Nucleus accumbens (tissue), 56 donors: Measurements from ENCODE around the gene JUNB.
A peak's percentile ranks its signal among the peaks of the same experiment; 100 is the strongest.

ENCODE experiments used
- DNase-seq, 56 donors: peaks; one replicate each; lab custom pipeline; 2025; lab: John Stamatoyannopoulos, UW

JUNB gene

GRCh38 chr19:12838886-12839756, 47.8 kb downstream of the JUNB start:
- DNase-seq: peak in 1 of 56 donors; percentile 6

GRCh38 chr19:12840091-12841079, 49.1 kb downstream of the JUNB start:
- peak in 17 of 56 donors; percentile 6 to 70 (median 18) for DNase-seq

- DNase-seq: peak in 12 of 56 donors; percentile 4 to 55 (median 22)
Observed at GRCh38 chr19:12841094-12841493, 49.8 kb downstream of the JUNB start.

GRCh38 chr19:12842511-12842910, 51.2 kb downstream of the JUNB start:
- no peak for DNase-seq
